ENCODE data around the gene PSMD10.
A peak's percentile ranks its signal among the peaks of the same experiment; 100 is the strongest.

Gene PSMD10, protein sequence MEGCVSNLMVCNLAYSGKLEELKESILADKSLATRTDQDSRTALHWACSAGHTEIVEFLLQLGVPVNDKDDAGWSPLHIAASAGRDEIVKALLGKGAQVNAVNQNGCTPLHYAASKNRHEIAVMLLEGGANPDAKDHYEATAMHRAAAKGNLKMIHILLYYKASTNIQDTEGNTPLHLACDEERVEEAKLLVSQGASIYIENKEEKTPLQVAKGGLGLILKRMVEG

DNA sequence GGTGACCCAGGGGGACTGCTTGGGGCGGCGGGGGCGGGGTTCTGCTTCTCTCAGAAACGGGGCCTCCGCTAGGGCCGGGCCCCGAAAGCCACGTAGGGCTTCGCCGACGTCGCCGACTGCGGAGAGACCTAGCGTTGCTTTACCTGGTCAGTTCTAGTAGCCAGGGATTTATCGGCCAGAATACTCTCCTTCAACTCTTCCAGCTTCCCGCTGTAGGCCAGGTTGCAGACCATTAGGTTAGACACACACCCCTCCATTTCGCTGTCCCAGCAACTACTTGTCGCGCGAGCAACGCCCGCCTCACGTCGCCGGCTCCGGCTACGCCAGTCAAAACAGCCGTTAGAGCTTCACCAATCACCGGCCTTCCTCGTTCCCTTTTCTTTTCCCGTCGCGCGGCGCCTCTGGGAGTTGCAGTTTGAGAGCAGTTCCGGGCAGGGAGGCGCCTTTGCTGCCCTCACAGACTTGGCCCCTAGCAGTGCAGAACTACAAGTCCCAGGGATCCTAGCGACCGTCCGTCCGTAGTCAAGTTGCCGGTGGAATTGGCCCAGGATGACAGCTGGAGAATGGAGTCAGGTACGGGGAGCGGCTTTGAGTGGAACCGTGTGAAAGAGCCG, at the start of gene PSMD10, which contains the start of gene ATG4A:
PSMD10 (minus strand) TSS at position 279 of the 614 bp plus-strand sequence; CDS start at position 257, 22 bp downstream.
ATG4A (plus strand) TSS at position 515 of the 614 bp plus-strand sequence; CDS start at position 564, 49 bp downstream.
- peak within 1 kb of the TSS; percentile 86 for H3K4me3 ChIP-seq (ENCODE audit: low read depth, low read length)
- DNase-seq (ENCODE audit: low read depth), result peak; percentile 80
- TF ChIP-seq, protein P1, sequence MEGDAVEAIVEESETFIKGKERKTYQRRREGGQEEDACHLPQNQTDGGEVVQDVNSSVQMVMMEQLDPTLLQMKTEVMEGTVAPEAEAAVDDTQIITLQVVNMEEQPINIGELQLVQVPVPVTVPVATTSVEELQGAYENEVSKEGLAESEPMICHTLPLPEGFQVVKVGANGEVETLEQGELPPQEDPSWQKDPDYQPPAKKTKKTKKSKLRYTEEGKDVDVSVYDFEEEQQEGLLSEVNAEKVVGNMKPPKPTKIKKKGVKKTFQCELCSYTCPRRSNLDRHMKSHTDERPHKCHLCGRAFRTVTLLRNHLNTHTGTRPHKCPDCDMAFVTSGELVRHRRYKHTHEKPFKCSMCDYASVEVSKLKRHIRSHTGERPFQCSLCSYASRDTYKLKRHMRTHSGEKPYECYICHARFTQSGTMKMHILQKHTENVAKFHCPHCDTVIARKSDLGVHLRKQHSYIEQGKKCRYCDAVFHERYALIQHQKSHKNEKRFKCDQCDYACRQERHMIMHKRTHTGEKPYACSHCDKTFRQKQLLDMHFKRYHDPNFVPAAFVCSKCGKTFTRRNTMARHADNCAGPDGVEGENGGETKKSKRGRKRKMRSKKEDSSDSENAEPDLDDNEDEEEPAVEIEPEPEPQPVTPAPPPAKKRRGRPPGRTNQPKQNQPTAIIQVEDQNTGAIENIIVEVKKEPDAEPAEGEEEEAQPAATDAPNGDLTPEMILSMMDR (IDR thresholded peaks at IDR 0.05; ENCODE audit: low read depth, low read length, missing control alignments), result no peak

DNA sequence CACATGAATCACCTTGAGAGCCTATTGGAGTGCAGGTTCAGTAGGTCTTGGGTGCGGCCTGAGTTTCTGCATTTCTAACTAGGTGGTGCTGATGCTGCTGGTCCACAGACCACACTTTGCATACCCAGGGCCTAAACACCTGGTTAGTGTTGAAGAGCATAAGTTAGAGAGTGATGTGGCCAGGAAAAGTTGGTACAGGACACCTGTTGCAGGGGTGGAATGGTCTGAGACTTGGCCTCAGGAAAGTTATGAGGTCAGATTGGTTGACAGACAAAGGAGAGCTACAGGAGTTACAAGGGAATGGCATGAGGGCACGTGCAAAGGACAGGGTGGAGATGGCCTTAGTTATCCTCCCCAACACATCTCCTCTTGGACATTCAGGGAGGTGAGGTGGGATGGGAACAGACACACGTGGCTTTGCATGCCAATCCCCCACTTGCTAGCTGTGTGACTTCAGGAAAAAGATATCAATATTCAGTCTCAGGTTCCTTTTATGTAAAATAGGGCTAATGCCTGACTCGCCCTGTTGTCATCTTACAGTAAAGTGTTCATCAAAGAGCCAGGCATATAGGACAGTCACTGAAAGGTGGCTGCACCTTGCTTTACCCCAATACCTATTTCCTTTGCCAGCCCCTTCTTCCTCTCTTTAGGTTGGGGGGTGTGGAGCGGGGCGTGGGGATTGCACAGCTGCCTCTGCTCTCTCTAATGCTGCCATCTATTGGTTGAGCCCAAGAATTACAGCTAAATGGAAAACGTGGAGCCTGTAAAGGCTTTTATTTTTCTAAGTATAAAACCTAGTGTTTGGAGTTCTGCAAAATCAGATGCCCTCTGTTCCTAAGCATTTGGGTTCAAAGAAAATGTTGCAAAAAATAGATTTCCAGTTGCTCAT, 47.7 kb upstream of the PSMD10 start:
- TF ChIP-seq, protein P1 (IDR thresholded peaks at IDR 0.05; ENCODE audit: low read depth, low read length, missing control alignments), result peak; percentile 50
- no peak for DNase-seq (ENCODE audit: low read depth)

DNA sequence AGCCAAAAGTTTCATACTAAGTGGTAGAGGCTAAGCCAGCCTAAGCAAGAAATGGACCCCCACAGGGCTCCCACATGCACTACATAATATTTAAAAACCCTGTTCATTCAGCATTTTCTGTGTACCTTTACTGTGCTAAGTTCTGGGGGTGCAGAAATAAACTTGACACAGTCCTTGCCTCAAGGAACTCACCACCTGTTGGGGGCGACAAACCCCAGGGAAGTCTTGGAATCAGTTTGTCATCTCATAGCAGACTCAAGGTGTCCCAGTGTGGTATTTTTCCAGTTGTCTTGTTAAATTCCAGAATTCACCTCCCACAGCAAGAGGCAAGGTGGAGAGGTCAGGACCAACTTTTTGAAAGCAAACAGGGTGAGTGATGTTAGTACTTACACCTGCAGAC, 43.4 kb upstream of the PSMD10 start:
- TF ChIP-seq, protein P1 (IDR thresholded peaks at IDR 0.05; ENCODE audit: low read depth, low read length, missing control alignments), result no peak
- no peak overlapping the region for H3K4me3 ChIP-seq (ENCODE audit: low read depth, low read length)
- DNase-seq (ENCODE audit: low read depth), result no peak

More for the DNA sequence above, 47.7 kb upstream of the PSMD10 start:
- H3K4me3 ChIP-seq (ENCODE audit: low read depth, low read length), result no peak overlapping the region

DNA sequence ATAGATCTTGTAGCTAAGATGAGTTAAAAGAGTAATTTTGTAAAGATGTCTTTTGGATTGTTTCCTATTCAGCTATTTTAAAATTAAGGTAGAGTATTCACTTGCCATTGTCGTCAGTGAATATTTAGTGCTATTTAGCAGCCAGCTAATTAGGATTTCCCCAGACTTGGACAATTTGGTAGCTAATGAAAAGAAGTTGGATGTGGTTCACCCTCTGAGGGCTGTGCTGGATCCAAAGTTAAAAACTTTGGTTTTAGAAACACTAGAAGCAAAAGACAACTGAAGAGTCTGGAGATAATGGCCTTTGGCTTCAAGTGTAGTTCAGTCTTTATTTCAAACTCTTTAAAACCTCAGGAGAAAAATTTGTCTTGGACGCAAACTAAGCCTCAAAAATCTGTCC, 41.5 kb upstream of the PSMD10 start:
- DNase-seq (ENCODE audit: low read depth), result no peak
- TF ChIP-seq, protein P1 (IDR thresholded peaks at IDR 0.05; ENCODE audit: low read depth, low read length, missing control alignments), result no peak
- no peak overlapping the region for H3K4me3 ChIP-seq (ENCODE audit: low read depth, low read length)

DNA sequence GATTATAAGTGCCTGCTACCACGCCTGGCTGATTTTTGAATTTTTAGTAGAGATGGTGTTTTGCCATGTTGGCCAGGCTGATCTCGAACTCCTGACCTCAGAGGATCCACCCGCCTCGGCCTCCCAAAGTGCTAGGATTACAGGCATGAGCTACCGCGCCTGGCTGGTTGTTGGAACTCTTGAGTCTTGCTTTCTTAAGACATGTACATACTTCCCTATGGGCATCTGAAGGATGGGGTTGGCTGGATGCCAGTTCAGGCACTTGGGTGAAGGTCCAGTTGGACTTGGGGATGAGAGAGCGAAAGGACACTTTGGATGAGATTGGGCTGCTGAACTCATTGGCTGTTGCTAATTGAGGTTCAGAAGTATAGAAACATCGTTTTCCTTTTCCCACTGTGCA, 40.7 kb upstream of the PSMD10 start:
- DNase-seq (ENCODE audit: low read depth), result no peak
- no peak overlapping the region for H3K4me3 ChIP-seq (ENCODE audit: low read depth, low read length)
- TF ChIP-seq, protein P1 (IDR thresholded peaks at IDR 0.05; ENCODE audit: low read depth, low read length, missing control alignments), result no peak

DNA sequence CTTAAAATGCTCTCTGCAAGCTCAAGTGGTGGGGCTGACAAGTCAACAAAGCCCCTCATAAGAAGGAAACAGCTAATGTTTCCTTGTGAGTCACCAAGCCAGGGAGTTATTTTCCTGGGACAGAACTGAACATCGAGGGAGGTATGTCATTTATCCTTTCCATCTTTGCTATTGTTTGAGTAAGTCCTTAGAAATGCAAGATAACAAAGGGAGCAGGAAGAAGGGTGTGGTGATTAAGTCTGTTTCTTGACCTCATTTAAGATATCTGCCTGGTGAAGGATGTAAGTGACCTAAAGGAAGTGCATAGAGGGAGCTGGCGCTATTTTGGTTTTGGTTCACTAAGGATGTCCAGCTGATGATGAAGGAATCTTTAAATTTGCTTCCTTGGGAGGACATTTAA, 40.1 kb upstream of the PSMD10 start:
- DNase-seq (ENCODE audit: low read depth), result no peak
- H3K4me3 ChIP-seq (ENCODE audit: low read depth, low read length), result no peak overlapping the region
- TF ChIP-seq, protein P1 (IDR thresholded peaks at IDR 0.05; ENCODE audit: low read depth, low read length, missing control alignments), result no peak
